ENCODE results near the gene SARM1.

- TF ChIP-seq CTCF (IDR thresholded peaks at IDR 0.05; ENCODE audit: poor library complexity, severe bottlenecking) (no peak), MXI1 (conservative IDR thresholded peaks at IDR 0.05; ENCODE audit: poor library complexity, severe bottlenecking) (no peak), TAF1 (IDR thresholded peaks at IDR 0.05; ENCODE audit: low read depth) (no peak), EZH2 (IDR thresholded peaks at IDR 0.05; ENCODE audit: borderline replicate concordance, insufficient read depth, low read length, poor library complexity, severe bottlenecking) (no peak), EP300 (conservative IDR thresholded peaks at IDR 0.05; ENCODE audit: poor library complexity, severe bottlenecking) (no peak), POLR2AphosphoS5 (IDR thresholded peaks at IDR 0.05) (no peak), RAD21 (conservative IDR thresholded peaks at IDR 0.05) (no peak)
- TF ChIP-seq, protein P1, sequence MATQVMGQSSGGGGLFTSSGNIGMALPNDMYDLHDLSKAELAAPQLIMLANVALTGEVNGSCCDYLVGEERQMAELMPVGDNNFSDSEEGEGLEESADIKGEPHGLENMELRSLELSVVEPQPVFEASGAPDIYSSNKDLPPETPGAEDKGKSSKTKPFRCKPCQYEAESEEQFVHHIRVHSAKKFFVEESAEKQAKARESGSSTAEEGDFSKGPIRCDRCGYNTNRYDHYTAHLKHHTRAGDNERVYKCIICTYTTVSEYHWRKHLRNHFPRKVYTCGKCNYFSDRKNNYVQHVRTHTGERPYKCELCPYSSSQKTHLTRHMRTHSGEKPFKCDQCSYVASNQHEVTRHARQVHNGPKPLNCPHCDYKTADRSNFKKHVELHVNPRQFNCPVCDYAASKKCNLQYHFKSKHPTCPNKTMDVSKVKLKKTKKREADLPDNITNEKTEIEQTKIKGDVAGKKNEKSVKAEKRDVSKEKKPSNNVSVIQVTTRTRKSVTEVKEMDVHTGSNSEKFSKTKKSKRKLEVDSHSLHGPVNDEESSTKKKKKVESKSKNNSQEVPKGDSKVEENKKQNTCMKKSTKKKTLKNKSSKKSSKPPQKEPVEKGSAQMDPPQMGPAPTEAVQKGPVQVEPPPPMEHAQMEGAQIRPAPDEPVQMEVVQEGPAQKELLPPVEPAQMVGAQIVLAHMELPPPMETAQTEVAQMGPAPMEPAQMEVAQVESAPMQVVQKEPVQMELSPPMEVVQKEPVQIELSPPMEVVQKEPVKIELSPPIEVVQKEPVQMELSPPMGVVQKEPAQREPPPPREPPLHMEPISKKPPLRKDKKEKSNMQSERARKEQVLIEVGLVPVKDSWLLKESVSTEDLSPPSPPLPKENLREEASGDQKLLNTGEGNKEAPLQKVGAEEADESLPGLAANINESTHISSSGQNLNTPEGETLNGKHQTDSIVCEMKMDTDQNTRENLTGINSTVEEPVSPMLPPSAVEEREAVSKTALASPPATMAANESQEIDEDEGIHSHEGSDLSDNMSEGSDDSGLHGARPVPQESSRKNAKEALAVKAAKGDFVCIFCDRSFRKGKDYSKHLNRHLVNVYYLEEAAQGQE (IDR thresholded peaks at IDR 0.05; ENCODE audit: borderline replicate concordance): no peak
These were observed 3.1 kb upstream of the SARM1 start for GRCh38 chr17:28368306-28368831.
